ENCODE measurements around the gene SUMF2.
"Not testable (repeated sequence)": the region's sequence is repeated elsewhere in the genome, so short reads cannot be mapped to it uniquely, and the experiment has no call there.

Gene SUMF2

DNA sequence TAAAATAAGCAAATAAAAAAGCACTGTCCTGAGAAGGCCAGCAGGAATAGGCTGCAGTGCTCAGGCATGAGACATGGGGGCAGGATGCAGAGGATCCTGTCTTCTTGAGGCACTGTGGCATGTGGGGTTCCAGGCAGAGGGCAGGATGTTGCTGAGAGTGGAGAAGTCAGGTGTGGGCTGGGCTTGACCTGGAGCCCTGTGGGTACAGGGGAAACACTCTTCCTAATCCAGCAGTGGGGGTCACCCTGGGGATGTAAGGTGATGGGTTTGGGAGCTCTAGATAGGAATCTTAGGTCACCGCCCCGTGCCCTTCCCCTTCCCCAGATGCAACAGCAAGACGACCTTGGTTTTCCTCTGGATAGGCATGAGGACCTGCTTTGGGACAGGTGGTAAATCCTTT lies 13.6 kb downstream of the SUMF2 start:
- no peak overlapping the region for H2BK15ac ChIP-seq (ENCODE audit: low read depth, poor library complexity, severe bottlenecking)
- H2AFZ ChIP-seq (ENCODE audit: low read depth, low read length), result no peak overlapping the region
- H3K27me3 ChIP-seq (ENCODE audit: control insufficient read depth in 1 of 2, insufficient read depth in 1 of 2, low read length in 2 of 2), result no peaks in the 10 kb centered on the region
- H3K18ac ChIP-seq (ENCODE audit: low read depth in 1 of 2, low read length in 2 of 2), result no peak overlapping the region
- no peak overlapping the region for H3K4me3 ChIP-seq (ENCODE audit: insufficient read depth in 1 of 2, low read depth in 1 of 2, low read length in 2 of 2)
- peaks cover 9% of the 10 kb centered on the region for H3K79me1 ChIP-seq (replicated peaks; ENCODE audit: low read length, poor library complexity, severe bottlenecking)
- no peak overlapping the region for H3K23ac ChIP-seq (ENCODE audit: low read length in 2 of 2)
- no peak overlapping the region for H3K4ac ChIP-seq (ENCODE audit: low read depth in 1 of 2, low read length in 2 of 2)
- H3K4me1 ChIP-seq (ENCODE audit: control insufficient read depth, insufficient read depth, low read depth, low read length), result peaks cover 2% of the 10 kb centered on the region
- H2BK120ac ChIP-seq (ENCODE audit: low read depth, low read length), result no peak overlapping the region
- H4K8ac ChIP-seq (ENCODE audit: low read length), result no peak overlapping the region
- no peak overlapping the region for H3K9ac ChIP-seq (ENCODE audit: low read length)
- no peak for DNase-seq
- no peak overlapping the region for H4K91ac ChIP-seq (ENCODE audit: low read length)
- 100% methylated on average over 2 of the region's 3 CpGs for WGBS
- no peak overlapping the region for H3K27ac ChIP-seq (ENCODE audit: low read length, poor library complexity, severe bottlenecking)
- no peak overlapping the region for H3K4me2 ChIP-seq (ENCODE audit: low read length, poor library complexity, severe bottlenecking)
- H3K36me3 ChIP-seq (ENCODE audit: control insufficient read depth in 1 of 2, insufficient read depth in 2 of 2, low read depth in 1 of 2, low read length in 2 of 2), result peaks cover 72 to 73% of the 10 kb centered on the region in 2 experiments
- H2BK12ac ChIP-seq (ENCODE audit: low read length in 2 of 2), result no peak overlapping the region
- no peak overlapping the region for H3K14ac ChIP-seq (ENCODE audit: low read length in 2 of 2)
- no peaks in the 10 kb centered on the region for H3K9me3 ChIP-seq (ENCODE audit: control insufficient read depth, low read length)
- H2BK5ac ChIP-seq (ENCODE audit: low read depth, low read length, poor library complexity, severe bottlenecking), result no peak overlapping the region
- H2AK5ac ChIP-seq (ENCODE audit: low read length, severe bottlenecking), result no peak overlapping the region

DNA sequence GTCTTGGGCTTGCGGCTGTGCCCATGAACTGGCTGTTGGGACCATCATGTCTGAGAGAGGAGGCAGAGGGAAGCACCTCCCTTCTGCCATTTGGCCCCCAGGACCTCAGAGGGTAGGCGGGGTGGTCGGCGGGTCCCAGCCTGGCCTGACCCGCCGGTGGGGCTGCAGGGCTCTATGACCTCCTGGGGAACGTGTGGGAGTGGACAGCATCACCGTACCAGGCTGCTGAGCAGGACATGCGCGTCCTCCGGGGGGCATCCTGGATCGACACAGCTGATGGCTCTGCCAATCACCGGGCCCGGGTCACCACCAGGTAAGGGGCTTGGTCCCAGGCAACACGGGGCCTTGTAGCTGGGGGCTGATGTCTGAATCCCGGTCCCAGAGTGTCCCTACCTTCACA lies 14.1 kb downstream of the SUMF2 start:
- Histone ChIP-seq H3K23ac (ENCODE audit: low read length in 2 of 2) (no peak overlapping the region), H3K14ac (ENCODE audit: low read length in 2 of 2) (no peak overlapping the region), H2BK15ac (ENCODE audit: low read depth, poor library complexity, severe bottlenecking) (no peak overlapping the region), H2AK5ac (ENCODE audit: low read length, severe bottlenecking) (no peak overlapping the region), H3K27ac (ENCODE audit: low read length, poor library complexity, severe bottlenecking) (no peak overlapping the region), H3K27me3 (ENCODE audit: control insufficient read depth in 1 of 2, insufficient read depth in 1 of 2, low read length in 2 of 2) (no peaks in the 10 kb centered on the region), H2BK5ac (ENCODE audit: low read depth, low read length, poor library complexity, severe bottlenecking) (no peak overlapping the region), H3K79me1 (replicated peaks; ENCODE audit: low read length, poor library complexity, severe bottlenecking) (peaks cover 4% of the 10 kb centered on the region), H2BK120ac (ENCODE audit: low read depth, low read length) (no peak overlapping the region), H3K9ac (ENCODE audit: low read length) (no peak overlapping the region), H4K91ac (ENCODE audit: low read length) (no peak overlapping the region), H3K4me3 (ENCODE audit: insufficient read depth in 1 of 2, low read depth in 1 of 2, low read length in 2 of 2) (no peak overlapping the region), H3K9me3 (ENCODE audit: control insufficient read depth, low read length) (no peaks in the 10 kb centered on the region), H3K36me3 (ENCODE audit: control insufficient read depth in 1 of 2, insufficient read depth in 2 of 2, low read depth in 1 of 2, low read length in 2 of 2) (peaks cover 68 to 69% of the 10 kb centered on the region in 2 experiments), H2BK12ac (ENCODE audit: low read length in 2 of 2) (no peak overlapping the region), H4K8ac (ENCODE audit: low read length) (no peak overlapping the region), H2AFZ (ENCODE audit: low read depth, low read length) (no peak overlapping the region), H3K4ac (ENCODE audit: low read depth in 1 of 2, low read length in 2 of 2) (no peak overlapping the region), H3K18ac (ENCODE audit: low read depth in 1 of 2, low read length in 2 of 2) (no peak overlapping the region), H3K4me2 (ENCODE audit: low read length, poor library complexity, severe bottlenecking) (no peak overlapping the region), H3K4me1 (ENCODE audit: control insufficient read depth, insufficient read depth, low read depth, low read length) (peaks cover 2% of the 10 kb centered on the region)
- DNase-seq, result no peak
- 97% methylated on average over 16 of the region's 16 CpGs for WGBS

DNA sequence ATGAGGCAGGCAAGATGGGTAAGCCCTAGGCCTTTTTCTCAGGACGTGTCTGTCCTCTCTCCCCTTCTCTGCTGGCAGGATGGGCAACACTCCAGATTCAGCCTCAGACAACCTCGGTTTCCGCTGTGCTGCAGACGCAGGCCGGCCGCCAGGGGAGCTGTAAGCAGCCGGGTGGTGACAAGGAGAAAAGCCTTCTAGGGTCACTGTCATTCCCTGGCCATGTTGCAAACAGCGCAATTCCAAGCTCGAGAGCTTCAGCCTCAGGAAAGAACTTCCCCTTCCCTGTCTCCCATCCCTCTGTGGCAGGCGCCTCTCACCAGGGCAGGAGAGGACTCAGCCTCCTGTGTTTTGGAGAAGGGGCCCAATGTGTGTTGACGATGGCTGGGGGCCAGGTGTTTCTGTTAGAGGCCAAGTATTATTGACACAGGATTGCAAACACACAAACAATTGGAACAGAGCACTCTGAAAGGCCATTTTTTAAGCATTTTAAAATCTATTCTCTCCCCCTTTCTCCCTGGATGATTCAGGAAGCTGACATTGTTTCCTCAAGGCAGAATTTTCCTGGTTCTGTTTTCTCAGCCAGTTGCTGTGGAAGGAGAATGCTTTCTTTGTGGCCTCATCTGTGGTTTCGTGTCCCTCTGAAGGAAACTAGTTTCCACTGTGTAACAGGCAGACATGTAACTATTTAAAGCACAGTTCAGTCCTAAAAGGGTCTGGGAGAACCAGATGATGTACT lies 15.5 kb downstream of the SUMF2 start:
- H3K4me2 ChIP-seq (ENCODE audit: low read length, poor library complexity, severe bottlenecking), result no peak overlapping the region
- peaks cover 65 to 70% of the 10 kb centered on the region in 2 experiments for H3K36me3 ChIP-seq (ENCODE audit: control insufficient read depth in 1 of 2, insufficient read depth in 2 of 2, low read depth in 1 of 2, low read length in 2 of 2)
- H3K18ac ChIP-seq (ENCODE audit: low read depth in 1 of 2, low read length in 2 of 2), result no peak overlapping the region
- H4K8ac ChIP-seq (ENCODE audit: low read length), result no peak overlapping the region
- no peak overlapping the region for H3K27ac ChIP-seq (ENCODE audit: low read length, poor library complexity, severe bottlenecking)
- no peak overlapping the region for H2AK5ac ChIP-seq (ENCODE audit: low read length, severe bottlenecking)
- peak overlapping the region; percentile 63 for H3K9ac ChIP-seq (ENCODE audit: low read length)
- H2BK5ac ChIP-seq (ENCODE audit: low read depth, low read length, poor library complexity, severe bottlenecking), result no peak overlapping the region
- peaks cover 4% of the 10 kb centered on the region for H3K79me1 ChIP-seq (replicated peaks; ENCODE audit: low read length, poor library complexity, severe bottlenecking)
- H2BK120ac ChIP-seq (ENCODE audit: low read depth, low read length), result no peak overlapping the region
- no peak overlapping the region for H2BK15ac ChIP-seq (ENCODE audit: low read depth, poor library complexity, severe bottlenecking)
- H3K9me3 ChIP-seq (ENCODE audit: control insufficient read depth, low read length), result no peaks in the 10 kb centered on the region
- H3K14ac ChIP-seq (ENCODE audit: low read length in 2 of 2), result no peak overlapping the region
- no peak overlapping the region for H3K4me3 ChIP-seq (ENCODE audit: insufficient read depth in 1 of 2, low read depth in 1 of 2, low read length in 2 of 2)
- DNase-seq, result no peak
- H3K27me3 ChIP-seq (ENCODE audit: control insufficient read depth in 1 of 2, insufficient read depth in 1 of 2, low read length in 2 of 2), result no peaks in the 10 kb centered on the region
- no peak overlapping the region for H2BK12ac ChIP-seq (ENCODE audit: low read length in 2 of 2)
- H4K91ac ChIP-seq (ENCODE audit: low read length), result peak overlapping the region; percentile 22
- H3K23ac ChIP-seq (ENCODE audit: low read length in 2 of 2), result no peak overlapping the region
- H2AFZ ChIP-seq (ENCODE audit: low read depth, low read length), result no peak overlapping the region
- H3K4me1 ChIP-seq (ENCODE audit: control insufficient read depth, insufficient read depth, low read depth, low read length), result no peaks in the 10 kb centered on the region
- 85% methylated on average over 10 of the region's 12 CpGs for WGBS
- no peak overlapping the region for H3K4ac ChIP-seq (ENCODE audit: low read depth in 1 of 2, low read length in 2 of 2)

DNA sequence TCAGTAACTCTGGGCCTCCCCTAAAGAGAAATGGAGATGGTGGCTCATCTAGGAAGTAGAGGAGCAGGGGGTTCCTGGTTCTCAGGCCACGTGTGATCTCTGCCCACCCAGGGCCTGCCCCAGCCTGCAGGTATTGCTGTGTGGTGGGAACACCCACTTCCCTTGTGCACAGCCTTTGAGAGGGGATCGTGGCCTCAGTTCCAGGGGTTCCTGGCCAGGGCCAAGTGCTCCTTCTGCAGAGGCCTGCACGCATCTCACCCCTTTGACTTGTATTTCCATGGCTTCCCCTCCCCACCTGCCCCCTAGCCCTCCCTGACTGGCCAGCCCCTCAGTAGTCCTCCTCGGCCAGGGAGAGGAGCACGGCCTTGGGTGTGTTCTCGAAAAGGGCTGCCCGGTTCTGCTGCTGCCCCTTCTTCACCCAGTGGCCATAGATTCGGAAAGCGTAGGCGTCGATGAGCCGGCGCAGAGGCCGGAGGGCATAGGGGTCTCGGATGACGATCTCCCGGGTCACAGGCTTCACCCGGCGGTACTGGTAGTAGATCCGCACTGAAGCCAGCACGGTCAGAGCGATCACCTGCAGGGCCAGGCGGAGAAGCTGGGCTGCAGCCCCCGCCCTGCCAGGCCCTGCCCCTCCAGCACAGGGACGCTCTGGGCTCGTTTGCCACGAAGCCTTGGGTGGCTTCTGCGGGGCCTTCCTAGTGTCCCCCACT lies 16.8 kb downstream of the SUMF2 start:
- not testable (repeated sequence) for DNase-seq; H2BK120ac ChIP-seq (ENCODE audit: low read depth, low read length); H3K23ac ChIP-seq (ENCODE audit: low read length in 2 of 2); H2BK12ac ChIP-seq (ENCODE audit: low read length in 2 of 2); H3K9ac ChIP-seq (ENCODE audit: low read length); H2AK5ac ChIP-seq (ENCODE audit: low read length, severe bottlenecking); H4K91ac ChIP-seq (ENCODE audit: low read length); H3K4me2 ChIP-seq (ENCODE audit: low read length, poor library complexity, severe bottlenecking); H3K18ac ChIP-seq (ENCODE audit: low read depth in 1 of 2, low read length in 2 of 2); H3K4ac ChIP-seq (ENCODE audit: low read depth in 1 of 2, low read length in 2 of 2); H4K8ac ChIP-seq (ENCODE audit: low read length); H2BK5ac ChIP-seq (ENCODE audit: low read depth, low read length, poor library complexity, severe bottlenecking); H2AFZ ChIP-seq (ENCODE audit: low read depth, low read length); H3K4me1 ChIP-seq (ENCODE audit: control insufficient read depth, insufficient read depth, low read depth, low read length); H3K9me3 ChIP-seq (ENCODE audit: control insufficient read depth, low read length); H3K79me1 ChIP-seq (replicated peaks; ENCODE audit: low read length, poor library complexity, severe bottlenecking); H3K27ac ChIP-seq (ENCODE audit: low read length, poor library complexity, severe bottlenecking); H3K4me3 ChIP-seq (ENCODE audit: insufficient read depth in 1 of 2, low read depth in 1 of 2, low read length in 2 of 2); H2BK15ac ChIP-seq (ENCODE audit: low read depth, poor library complexity, severe bottlenecking); H3K27me3 ChIP-seq (ENCODE audit: control insufficient read depth in 1 of 2, insufficient read depth in 1 of 2, low read length in 2 of 2); H3K14ac ChIP-seq (ENCODE audit: low read length in 2 of 2)
- 97% methylated on average over 24 of the region's 28 CpGs for WGBS
- peaks cover 65 to 74% of the 10 kb centered on the region in 2 experiments for H3K36me3 ChIP-seq (ENCODE audit: control insufficient read depth in 1 of 2, insufficient read depth in 2 of 2, low read depth in 1 of 2, low read length in 2 of 2)

Measured in mesenchymal stem cell (in vitro differentiated cells and primary cell).